Caco-2 (cell line): ENCODE results near the gene PEX26. TPM values are rescaled to one million over a fixed set of nuclear protein-coding genes. Genes with fewer than 3 reads are reported as not detected.

Experiments used
- BruUV-seq: library from RNA; stranded (reverse); fragments of 400-500 nt; replicated peaks from 2 replicates; lab custom pipeline; 2021; lab: Mats Ljungman, UMichigan
- CTCF ChIA-PET: fragments of 300-600 bp; sonication (Branson Sonifier 250); formaldehyde crosslinking; loops from one replicate; lab custom pipeline; 2022; ENCODE audit warnings: antibody characterized with exemption; lab: Charles Lee
- POLR2A ChIA-PET: fragments of 300-600 bp; sonication (Branson Sonifier 250); formaldehyde crosslinking; loops from one replicate; lab custom pipeline; 2022; ENCODE audit warnings: antibody characterized with exemption; lab: Charles Lee
- DNase-seq, 2 experiments: peaks; one replicate each; pipeline versions ENCODE4 v3.0.0 to v3.0.0-alpha.2; 2020 to 2022
- H3K27me3 ChIP-seq: replicated peaks from 2 replicates; pipeline ENCODE4 v1.6.0; 2011; ENCODE audit warnings: low read length; ENCODE audit not compliant: control insufficient read depth, insufficient read depth
- H3K36me3 ChIP-seq: 2 replicates; pipeline ENCODE4 v1.5.1; 2011; ENCODE audit warnings: low read length; ENCODE audit not compliant: control insufficient read depth, insufficient read depth
- H3K4me1 ChIP-seq: fragments of 250-450 bp; sonication (Bioruptor Pico); 2 replicates; pipeline ENCODE4 v1.5.1; 2020; ENCODE audit warnings: mild to moderate bottlenecking
- H3K4me3 ChIP-seq: 2 replicates; pipeline ENCODE4 v1.5.1; 2011; ENCODE audit warnings: low read depth, mild to moderate bottlenecking, control low read depth, low read length
- H3K9me3 ChIP-seq: fragments of 250-450 bp; sonication (Bioruptor Pico); 2 replicates; pipeline ENCODE4 v1.5.1; 2020; ENCODE audit warnings: mild to moderate bottlenecking, moderate library complexity
- H3K27ac Mint-ChIP-seq: one replicate; pipeline ENCODE4 v1.8.0; 2022; ENCODE audit warnings: mixed read lengths; ENCODE audit not compliant: unreplicated experiment
- H3K27me3 Mint-ChIP-seq: one replicate; pipeline ENCODE4 v1.8.0; 2022; ENCODE audit warnings: mixed read lengths; ENCODE audit not compliant: insufficient read depth, unreplicated experiment
- H3K36me3 Mint-ChIP-seq: one replicate; pipeline ENCODE4 v1.8.0; 2022; ENCODE audit warnings: mild to moderate bottlenecking, mixed read lengths; ENCODE audit not compliant: insufficient read depth, unreplicated experiment
- H3K4me1 Mint-ChIP-seq: one replicate; pipeline ENCODE4 v1.8.0; 2022; ENCODE audit warnings: low read depth, mixed read lengths; ENCODE audit not compliant: unreplicated experiment
- H3K4me3 Mint-ChIP-seq: one replicate; pipeline ENCODE4 v1.8.0; 2022; ENCODE audit warnings: mild to moderate bottlenecking, moderate library complexity, mixed read lengths; ENCODE audit not compliant: unreplicated experiment
- H3K9me3 Mint-ChIP-seq: one replicate; pipeline ENCODE4 v1.8.0; 2022; ENCODE audit warnings: mixed read lengths; ENCODE audit not compliant: unreplicated experiment
- intact Hi-C: fragments of 100-400 bp; cut with micrococcal nuclease; formaldehyde crosslinking; loops from one replicate; pipeline ENCODE4 v1.10.0; 2022; ENCODE audit not compliant: unreplicated experiment
- total RNA-seq: library from RNA; stranded (reverse); gene quantifications from 2 replicates; pipeline ENCODE4 v1.2.3, GENCODE V29; 2022
- TF ChIP-seq, protein P1 (sequence below), 2 experiments: fragments of 200-600 bp in 1 of 2; IDR thresholded peaks; 1 replicate in 1 of 2; 2 replicates in 1 of 2; pipeline versions ENCODE4 v1.5.1 to v1.8.0; 2011 to 2022; ENCODE audit warnings: antibody characterized with exemption in 1 of 2, control low read depth in 1 of 2, inconsistent platforms in 1 of 2, low read depth in 1 of 2, low read length in 1 of 2, mild to moderate bottlenecking in 1 of 2, moderate library complexity in 1 of 2; ENCODE audit not compliant: insufficient read depth in 1 of 2, severe bottlenecking in 1 of 2, unreplicated experiment in 1 of 2

PEX26 gene
- total RNA-seq, 1 experiment from 2014 or later: 40.6 TPM

DNA sequence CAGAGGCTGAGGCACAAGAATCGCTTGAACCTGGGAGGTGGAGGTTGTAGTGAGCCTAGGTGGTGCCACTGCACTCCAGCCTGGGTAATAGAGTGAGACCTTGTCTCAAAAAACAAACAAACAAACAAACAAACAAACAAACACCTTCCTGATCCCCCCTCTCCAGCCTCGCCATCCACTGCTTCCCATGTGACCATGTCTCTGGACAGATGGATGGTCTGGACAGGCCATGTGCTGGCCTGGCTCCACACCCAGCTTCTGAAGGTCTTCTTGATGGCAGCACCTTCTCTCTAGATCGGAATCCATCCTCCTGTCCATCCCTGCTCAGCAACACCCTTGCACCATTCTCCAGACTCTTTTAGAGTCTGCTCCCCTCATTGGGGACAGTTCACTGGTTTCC lies 10.7 kb upstream of the PEX26 start:
- Mint-ChIP-seq H3K4me1 (peaks cover 42% of the 10 kb centered on the region), H3K4me3 (no peak overlapping the region), H3K27me3 (no peaks in the 10 kb centered on the region), H3K9me3 (peaks cover 8% of the 10 kb centered on the region), H3K36me3 (no peaks in the 10 kb centered on the region), H3K27ac (peak overlapping the region; percentile 69)
- intact Hi-C loops: no loop called here
- Histone ChIP-seq H3K9me3 (no peaks in the 10 kb centered on the region), H3K36me3 (no peaks in the 10 kb centered on the region), H3K4me3 (no peak overlapping the region), H3K4me1 (peaks cover 56% of the 10 kb centered on the region), H3K27me3 (no peaks in the 10 kb centered on the region)
- no TSS peak for BruUV-seq
- no peak for DNase-seq
- TF ChIP-seq, protein P1, sequence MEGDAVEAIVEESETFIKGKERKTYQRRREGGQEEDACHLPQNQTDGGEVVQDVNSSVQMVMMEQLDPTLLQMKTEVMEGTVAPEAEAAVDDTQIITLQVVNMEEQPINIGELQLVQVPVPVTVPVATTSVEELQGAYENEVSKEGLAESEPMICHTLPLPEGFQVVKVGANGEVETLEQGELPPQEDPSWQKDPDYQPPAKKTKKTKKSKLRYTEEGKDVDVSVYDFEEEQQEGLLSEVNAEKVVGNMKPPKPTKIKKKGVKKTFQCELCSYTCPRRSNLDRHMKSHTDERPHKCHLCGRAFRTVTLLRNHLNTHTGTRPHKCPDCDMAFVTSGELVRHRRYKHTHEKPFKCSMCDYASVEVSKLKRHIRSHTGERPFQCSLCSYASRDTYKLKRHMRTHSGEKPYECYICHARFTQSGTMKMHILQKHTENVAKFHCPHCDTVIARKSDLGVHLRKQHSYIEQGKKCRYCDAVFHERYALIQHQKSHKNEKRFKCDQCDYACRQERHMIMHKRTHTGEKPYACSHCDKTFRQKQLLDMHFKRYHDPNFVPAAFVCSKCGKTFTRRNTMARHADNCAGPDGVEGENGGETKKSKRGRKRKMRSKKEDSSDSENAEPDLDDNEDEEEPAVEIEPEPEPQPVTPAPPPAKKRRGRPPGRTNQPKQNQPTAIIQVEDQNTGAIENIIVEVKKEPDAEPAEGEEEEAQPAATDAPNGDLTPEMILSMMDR (IDR thresholded peaks at IDR 0.05; ENCODE audit: insufficient read depth in 1 of 2, low read depth in 1 of 2, low read length in 1 of 2, severe bottlenecking in 1 of 2, unreplicated experiment in 1 of 2): no peak
- ChIA-PET CTCF (no interaction called here), POLR2A (no interaction called here)

DNA sequence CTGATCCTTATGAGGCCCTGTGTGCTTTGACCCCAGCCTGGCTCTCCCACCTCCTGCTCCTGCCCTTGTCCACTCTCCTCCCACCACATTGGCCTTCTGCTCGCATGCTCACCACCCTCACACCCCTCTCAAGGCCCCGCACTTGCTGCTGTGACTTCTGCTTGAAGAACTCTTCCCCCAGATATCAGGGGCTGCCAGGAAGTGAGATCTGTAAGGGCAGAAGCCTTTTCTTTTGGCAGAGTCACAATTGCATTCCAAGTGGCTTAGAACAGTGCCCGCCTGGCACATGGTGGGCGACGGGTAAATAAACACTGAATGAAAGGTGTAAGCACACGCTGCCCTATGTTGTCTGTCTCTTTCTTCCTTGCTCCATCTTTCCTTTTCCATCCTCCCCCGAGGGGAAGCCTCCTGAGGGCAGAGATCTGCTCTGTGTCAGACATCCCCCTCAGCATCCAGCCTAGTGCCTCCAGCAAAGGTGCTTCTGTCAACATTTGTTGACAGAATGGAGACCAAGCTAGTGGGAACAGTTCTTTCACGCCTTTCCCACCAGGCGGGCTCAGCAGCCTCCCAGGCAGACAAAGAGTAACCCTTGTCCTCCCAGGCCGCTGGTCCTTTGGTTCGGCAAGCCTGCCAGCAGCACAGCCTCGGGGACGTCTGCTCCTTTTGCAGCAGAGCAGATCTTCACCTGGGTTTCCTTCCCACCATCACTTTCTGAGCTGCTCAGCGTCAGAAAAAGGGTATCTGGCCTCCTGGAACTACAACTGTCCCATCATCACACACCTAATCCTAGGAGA lies 10.0 kb upstream of the PEX26 start:
- BruUV-seq: no TSS peak
- no peaks in the 10 kb centered on the region for H3K36me3 ChIP-seq
- DNase-seq: no peak
- H3K4me3 ChIP-seq: no peak overlapping the region
- Mint-ChIP-seq H3K4me1 (peaks cover 42% of the 10 kb centered on the region), H3K4me3 (no peak overlapping the region), H3K27me3 (no peaks in the 10 kb centered on the region), H3K27ac (peak overlapping the region; percentile 69), H3K36me3 (no peaks in the 10 kb centered on the region), H3K9me3 (peaks cover 8% of the 10 kb centered on the region)
- peaks cover 50% of the 10 kb centered on the region for H3K4me1 ChIP-seq
- POLR2A ChIA-PET: no interaction called here
- H3K9me3 ChIP-seq: no peaks in the 10 kb centered on the region
- CTCF ChIA-PET: no interaction called here
- intact Hi-C loops: loop anchor here (2.0 kb wide), 1 partner anchor 67 kb away; no protein-coding TSS in a partner anchor
- no peaks in the 10 kb centered on the region for H3K27me3 ChIP-seq
- TF ChIP-seq, protein P1 (IDR thresholded peaks at IDR 0.05; ENCODE audit: insufficient read depth in 1 of 2, low read depth in 1 of 2, low read length in 1 of 2, severe bottlenecking in 1 of 2, unreplicated experiment in 1 of 2): no peak

DNA sequence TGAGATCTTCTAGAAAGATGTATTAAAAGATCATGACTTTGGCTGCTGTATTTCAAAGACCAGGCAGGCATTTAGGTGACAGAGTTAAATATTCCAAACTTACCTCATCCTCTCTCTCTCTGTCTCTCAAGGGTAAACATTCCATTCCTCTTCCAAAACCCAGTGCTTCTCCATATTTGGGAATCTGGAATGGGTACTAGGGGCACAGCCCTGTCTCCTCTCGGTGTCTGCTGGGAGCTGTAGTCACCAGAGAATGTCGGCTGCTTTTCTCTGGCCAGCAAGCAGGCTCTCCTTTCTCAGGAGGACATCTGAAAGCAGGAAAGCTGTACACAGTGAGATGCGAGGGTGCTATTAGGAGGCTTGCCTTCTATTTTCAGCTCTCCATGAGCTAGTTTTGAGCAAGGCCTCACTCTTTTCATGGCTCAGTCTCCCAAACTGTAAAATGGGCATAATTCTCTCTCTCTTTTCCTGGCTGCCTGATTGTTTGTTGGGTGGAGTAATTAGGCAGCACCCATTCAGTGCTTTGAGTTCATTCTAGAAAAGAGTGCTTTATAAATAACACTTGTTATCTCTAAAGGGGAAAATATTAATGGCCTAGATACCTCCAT lies 9.3 kb upstream of the PEX26 start:
- Mint-ChIP-seq H3K27ac (peak overlapping the region; percentile 69), H3K4me1 (peaks cover 42% of the 10 kb centered on the region), H3K27me3 (no peaks in the 10 kb centered on the region), H3K9me3 (peaks cover 8% of the 10 kb centered on the region), H3K4me3 (no peak overlapping the region), H3K36me3 (no peaks in the 10 kb centered on the region)
- no TSS peak for BruUV-seq
- intact Hi-C loops: loop anchor here (2.0 kb wide), 1 partner anchor 68 kb away; no protein-coding TSS in a partner anchor
- Histone ChIP-seq H3K4me1 (peaks cover 42% of the 10 kb centered on the region), H3K27me3 (no peaks in the 10 kb centered on the region), H3K36me3 (no peaks in the 10 kb centered on the region), H3K4me3 (no peak overlapping the region), H3K9me3 (no peaks in the 10 kb centered on the region)
- TF ChIP-seq, protein P1 (IDR thresholded peaks at IDR 0.05; ENCODE audit: insufficient read depth in 1 of 2, low read depth in 1 of 2, low read length in 1 of 2, severe bottlenecking in 1 of 2, unreplicated experiment in 1 of 2): no peak
- POLR2A ChIA-PET: interaction anchor here (0.6 to 1.0 kb wide), 2 partner anchors 20 to 147 kb away, joined by 3 read pairs; no protein-coding TSS in a partner anchor
- CTCF ChIA-PET: interaction anchor here (0.6 kb wide), 1 partner anchor 46 kb away, joined by 5 read pairs; no protein-coding TSS in a partner anchor
- no peak for DNase-seq
